ENCODE results near the gene RPS21. TPM values are rescaled to one million over a fixed set of nuclear protein-coding genes. Genes with fewer than 3 reads are reported as not detected.

The RPS21 gene
- total and polyA plus RNA-seq, 5 donors = 703 to 2,060 (median 755) TPM

- no peak overlapping the region for H3K27ac ChIP-seq (ENCODE audit: low read length)
These were observed 39.8 kb upstream of the RPS21 start for GRCh38 chr20:62347151-62347404.

DNA sequence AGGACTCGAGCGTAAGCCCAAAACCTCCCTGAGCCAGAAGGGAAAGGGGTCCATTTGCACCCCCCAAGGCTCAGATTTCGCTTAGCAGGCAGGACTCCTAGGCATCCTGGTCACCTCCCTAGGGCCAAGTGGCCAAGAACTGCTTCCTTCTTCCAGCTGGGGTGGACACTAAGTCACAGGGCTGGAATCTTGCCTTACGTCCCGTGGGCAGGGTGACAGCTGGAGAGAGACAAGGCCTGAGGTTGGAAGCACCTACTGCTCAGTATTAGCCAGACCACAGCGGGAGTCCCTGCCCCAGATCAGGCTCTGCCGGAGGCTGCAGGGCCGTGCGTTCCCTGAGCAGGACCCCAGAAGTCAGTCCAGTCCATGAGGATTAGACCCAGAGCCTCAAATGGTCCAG is 39.5 kb upstream of the RPS21 start:
- no peak overlapping the region for H3K27ac ChIP-seq (ENCODE audit: low read length)
- intact Hi-C loops (cut with DNase I) = loop anchor here in 1 of 4 donors (5.0 kb wide), 1 partner anchor 35 kb away; no protein-coding TSS in a partner anchor
- ATAC-seq (no peak), DNase-seq (no peak)
- no peaks in the 10 kb centered on the region for H3K27me3 ChIP-seq (ENCODE audit: control insufficient read depth, insufficient read depth)
- no peaks in the 10 kb centered on the region for H3K9me3 ChIP-seq (ENCODE audit: control insufficient read depth, low read length)
- no peak overlapping the region for H3K4me3 ChIP-seq (ENCODE audit: low read length)
- WGBS = 77% methylated on average over 9 of the region's 9 CpGs
- H3K4me1 ChIP-seq (ENCODE audit: control insufficient read depth, insufficient read depth, low read length) = no peaks in the 10 kb centered on the region

More at GRCh38 chr20:62347151-62347404, 39.8 kb upstream of the RPS21 start:
- intact Hi-C loops (cut with DNase I) = loop anchor here in 1 of 4 donors (5.0 kb wide), 1 partner anchor 35 kb away; no protein-coding TSS in a partner anchor
- Histone ChIP-seq H3K4me3 (ENCODE audit: low read length) (no peak overlapping the region), H3K9me3 (ENCODE audit: control insufficient read depth, low read length) (no peaks in the 10 kb centered on the region), H3K4me1 (ENCODE audit: control insufficient read depth, insufficient read depth, low read length) (no peaks in the 10 kb centered on the region), H3K27me3 (ENCODE audit: control insufficient read depth, insufficient read depth) (no peaks in the 10 kb centered on the region)
- ATAC-seq (no peak), DNase-seq (peak in 2 of 3 donors; percentile 22 to 36)
- WGBS = 93% methylated on average over 10 of the region's 10 CpGs

DNA sequence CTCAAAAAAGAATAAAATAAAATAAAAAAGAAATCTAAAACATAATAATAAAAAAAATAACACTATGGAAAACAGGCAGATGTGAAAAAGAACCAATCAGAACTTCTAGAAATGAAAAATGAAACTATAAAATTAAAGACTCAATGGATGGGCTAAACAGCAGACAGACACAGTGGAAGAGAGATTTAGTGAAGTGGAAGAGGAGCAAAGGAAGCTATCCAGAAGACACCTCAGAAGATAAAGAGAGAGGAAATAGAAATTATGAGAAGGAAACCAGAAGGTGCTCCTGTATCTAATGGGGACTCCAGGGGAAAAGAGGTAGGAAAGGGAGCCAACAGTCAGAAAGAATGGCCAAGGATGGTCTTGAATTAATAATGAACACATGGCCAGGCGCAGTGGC is 38.3 kb upstream of the RPS21 start:
- Histone ChIP-seq H3K9me3 (ENCODE audit: control insufficient read depth, low read length) (no peaks in the 10 kb centered on the region), H3K27me3 (ENCODE audit: control insufficient read depth, insufficient read depth) (no peaks in the 10 kb centered on the region), H3K4me1 (ENCODE audit: control insufficient read depth, insufficient read depth, low read length) (no peaks in the 10 kb centered on the region), H3K4me3 (ENCODE audit: low read length) (no peak overlapping the region), H3K27ac (ENCODE audit: low read length) (no peak overlapping the region)
- intact Hi-C loops (cut with DNase I) = loop anchor here in 1 of 4 donors (5.0 kb wide), 1 partner anchor 34 kb away; no protein-coding TSS in a partner anchor
- ATAC-seq = no peak
- DNase-seq = no peak
- WGBS = 59% methylated on average over 1 of the region's 1 CpG

DNA sequence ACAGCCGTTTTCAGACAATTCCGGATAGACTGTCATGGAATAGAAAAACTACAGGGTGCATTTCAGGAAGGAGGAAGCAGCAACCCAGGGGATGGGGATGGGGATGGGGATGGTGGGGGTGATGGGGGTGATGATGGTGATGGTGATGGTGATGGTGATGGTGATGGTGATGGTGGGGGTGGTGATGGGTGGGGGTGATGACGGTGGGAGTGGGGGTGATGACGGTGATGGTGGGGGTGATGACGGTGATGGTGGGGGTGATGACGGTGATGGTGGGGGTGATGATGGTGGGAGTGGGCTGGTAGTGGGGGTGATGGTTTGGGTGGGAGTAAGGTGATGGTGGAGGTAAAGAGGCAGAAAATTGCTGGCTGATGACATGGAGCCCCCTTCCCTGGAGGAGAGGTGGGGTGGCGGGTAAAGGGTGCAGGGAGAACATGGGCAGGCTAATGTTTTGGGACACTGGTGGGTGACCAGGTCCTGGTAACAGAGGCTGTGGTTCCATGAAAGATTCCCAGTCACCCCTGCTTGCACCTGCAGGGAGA is 37.3 kb upstream of the RPS21 start:
- intact Hi-C loops (cut with DNase I) = loop anchor here in 1 of 4 donors (5.0 kb wide), 1 partner anchor 33 kb away; no protein-coding TSS in a partner anchor
- H3K9me3 ChIP-seq (ENCODE audit: control insufficient read depth, low read length) = no peaks in the 10 kb centered on the region
- no peak for ATAC-seq
- no peak overlapping the region for H3K4me3 ChIP-seq (ENCODE audit: low read length)
- no peaks in the 10 kb centered on the region for H3K4me1 ChIP-seq (ENCODE audit: control insufficient read depth, insufficient read depth, low read length)
- no peaks in the 10 kb centered on the region for H3K27me3 ChIP-seq (ENCODE audit: control insufficient read depth, insufficient read depth)
- WGBS = 89% methylated on average over 7 of the region's 7 CpGs
- peak in 1 of 3 donors; percentile 20 for DNase-seq
- no peak overlapping the region for H3K27ac ChIP-seq (ENCODE audit: low read length)

GRCh38 chr20:62350098-62350628 is 36.7 kb upstream of the RPS21 start:
- H3K27me3 ChIP-seq (ENCODE audit: control insufficient read depth, insufficient read depth) = no peaks in the 10 kb centered on the region
- WGBS = 84% methylated on average over 16 of the region's 16 CpGs
- no peak overlapping the region for H3K27ac ChIP-seq (ENCODE audit: low read length)
- no peaks in the 10 kb centered on the region for H3K4me1 ChIP-seq (ENCODE audit: control insufficient read depth, insufficient read depth, low read length)
- ATAC-seq (no peak), DNase-seq (peak; percentile 11 to 63 (median 37))
- H3K4me3 ChIP-seq (ENCODE audit: low read length) = no peak overlapping the region
- H3K9me3 ChIP-seq (ENCODE audit: control insufficient read depth, low read length) = no peaks in the 10 kb centered on the region
- intact Hi-C loops (cut with DNase I) = no loop called here

DNA sequence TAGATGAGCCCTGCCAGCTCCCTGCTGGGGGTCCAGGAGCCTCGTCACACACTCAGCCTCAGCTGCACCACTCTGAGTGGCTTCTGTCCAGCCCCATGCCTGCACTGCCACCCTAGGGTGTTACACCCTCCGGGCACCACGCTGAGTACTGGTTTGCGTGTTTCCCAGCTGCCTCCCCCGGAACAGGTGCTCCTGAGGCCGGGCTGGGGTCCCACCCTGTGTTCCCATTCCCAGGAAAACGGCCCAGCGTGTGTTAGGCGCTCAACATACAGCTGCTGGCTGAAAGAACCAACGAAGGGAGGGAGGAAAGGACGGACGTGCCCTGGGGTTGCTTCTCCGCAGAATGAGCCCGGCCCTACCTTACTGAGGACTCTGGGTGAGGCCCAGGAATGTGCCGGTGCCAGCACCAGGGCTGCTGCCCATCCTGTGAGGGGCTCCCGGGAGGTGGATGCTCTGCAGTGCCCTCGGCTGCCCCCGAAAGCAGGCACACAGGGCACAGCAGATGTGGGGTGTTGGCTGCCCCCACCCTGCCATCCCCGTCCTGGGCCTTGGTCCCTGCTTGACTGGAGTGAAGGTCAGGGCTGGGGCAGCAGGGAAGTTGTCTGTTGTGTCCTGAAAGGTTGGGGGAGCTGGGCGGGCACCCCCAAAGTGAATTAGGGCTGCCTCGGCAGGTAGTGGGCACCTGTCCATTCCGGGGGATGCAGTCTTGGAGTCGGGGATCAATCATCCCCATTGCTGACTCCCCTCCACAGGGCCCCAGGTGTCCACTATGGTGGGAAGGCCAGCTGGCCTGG is 36.1 kb upstream of the RPS21 start:
- H3K27me3 ChIP-seq (ENCODE audit: control insufficient read depth, insufficient read depth) = no peaks in the 10 kb centered on the region
- 86% methylated on average over 23 of the region's 23 CpGs for WGBS
- no peak overlapping the region for H3K27ac ChIP-seq (ENCODE audit: low read length)
- no peaks in the 10 kb centered on the region for H3K9me3 ChIP-seq (ENCODE audit: control insufficient read depth, low read length)
- peak; percentile 11 to 56 (median 37) for DNase-seq
- H3K4me3 ChIP-seq (ENCODE audit: low read length) = no peak overlapping the region
- ATAC-seq = no peak
- intact Hi-C loops (cut with DNase I) = no loop called here
- peaks cover 3% of the 10 kb centered on the region for H3K4me1 ChIP-seq (ENCODE audit: control insufficient read depth, insufficient read depth, low read length)

DNA sequence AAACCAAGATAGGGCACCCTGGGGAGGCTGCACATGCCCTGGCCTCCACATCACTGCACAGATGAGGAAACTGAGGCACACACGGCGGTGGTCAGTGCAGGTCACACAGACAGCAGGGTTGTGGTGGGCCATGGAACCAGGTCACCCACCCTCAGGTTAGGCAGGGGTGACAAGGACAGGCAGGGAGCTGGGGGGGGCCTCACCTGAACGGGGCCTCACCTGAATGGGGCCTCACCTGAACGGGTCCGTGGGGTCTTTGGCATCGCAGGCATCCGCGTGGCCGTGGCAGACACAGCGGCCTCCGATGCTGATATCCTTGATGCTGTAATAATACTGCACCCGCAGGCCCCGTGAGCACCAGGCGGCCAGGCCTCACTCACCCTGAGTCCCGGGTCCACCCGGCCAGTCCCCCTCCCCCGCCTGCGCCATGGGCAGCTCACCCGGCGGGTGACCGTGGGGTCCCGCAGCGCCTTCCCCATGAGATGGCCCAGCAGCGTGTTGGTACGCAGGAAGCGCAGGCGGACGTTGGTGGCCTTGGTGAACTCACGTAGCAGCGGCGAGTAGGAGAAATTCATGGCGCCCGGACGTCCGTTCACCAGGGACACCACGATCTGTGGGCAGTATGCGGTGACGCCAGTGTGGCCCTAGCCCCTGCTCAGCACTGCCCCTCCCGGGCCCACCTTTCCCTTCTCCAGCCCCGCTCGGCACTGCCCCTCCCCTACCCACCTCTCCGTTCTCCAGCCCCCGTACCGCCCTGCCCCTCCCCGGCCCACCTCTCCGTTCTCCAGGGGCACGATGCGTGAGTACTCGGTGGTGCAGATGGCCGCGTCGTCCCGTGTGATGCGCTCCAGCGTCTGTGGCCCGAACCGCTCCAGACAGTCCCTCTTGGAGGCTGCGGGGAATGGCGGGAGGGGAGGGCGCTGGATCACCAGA is 35.2 kb upstream of the RPS21 start:
- H3K4me3 ChIP-seq (ENCODE audit: low read length) = no peak overlapping the region
- ATAC-seq (no peak), DNase-seq (peak; percentile 24 to 64 (median 57))
- intact Hi-C loops (cut with DNase I) = no loop called here
- peaks cover 7% of the 10 kb centered on the region for H3K4me1 ChIP-seq (ENCODE audit: control insufficient read depth, insufficient read depth, low read length)
- no peaks in the 10 kb centered on the region for H3K27me3 ChIP-seq (ENCODE audit: control insufficient read depth, insufficient read depth)
- H3K9me3 ChIP-seq (ENCODE audit: control insufficient read depth, low read length) = no peaks in the 10 kb centered on the region
- no peak overlapping the region for H3K27ac ChIP-seq (ENCODE audit: low read length)
- WGBS = 91% methylated on average over 60 of the region's 60 CpGs

GRCh38 chr20:62352402-62353288 is 34.3 kb upstream of the RPS21 start:
- Histone ChIP-seq H3K4me1 (ENCODE audit: control insufficient read depth, insufficient read depth, low read length) (peaks cover 8% of the 10 kb centered on the region), H3K4me3 (ENCODE audit: low read length) (no peak overlapping the region), H3K27ac (ENCODE audit: low read length) (peak overlapping the region; percentile 52), H3K27me3 (ENCODE audit: control insufficient read depth, insufficient read depth) (no peaks in the 10 kb centered on the region), H3K9me3 (ENCODE audit: control insufficient read depth, low read length) (no peaks in the 10 kb centered on the region)
- WGBS = 66% methylated on average over 43 of the region's 43 CpGs
- DNase-seq (peak; percentile 87 to 94 (median 92)), ATAC-seq (peak; percentile 37 to 56)
- intact Hi-C loops (cut with DNase I) = no loop called here

DNA sequence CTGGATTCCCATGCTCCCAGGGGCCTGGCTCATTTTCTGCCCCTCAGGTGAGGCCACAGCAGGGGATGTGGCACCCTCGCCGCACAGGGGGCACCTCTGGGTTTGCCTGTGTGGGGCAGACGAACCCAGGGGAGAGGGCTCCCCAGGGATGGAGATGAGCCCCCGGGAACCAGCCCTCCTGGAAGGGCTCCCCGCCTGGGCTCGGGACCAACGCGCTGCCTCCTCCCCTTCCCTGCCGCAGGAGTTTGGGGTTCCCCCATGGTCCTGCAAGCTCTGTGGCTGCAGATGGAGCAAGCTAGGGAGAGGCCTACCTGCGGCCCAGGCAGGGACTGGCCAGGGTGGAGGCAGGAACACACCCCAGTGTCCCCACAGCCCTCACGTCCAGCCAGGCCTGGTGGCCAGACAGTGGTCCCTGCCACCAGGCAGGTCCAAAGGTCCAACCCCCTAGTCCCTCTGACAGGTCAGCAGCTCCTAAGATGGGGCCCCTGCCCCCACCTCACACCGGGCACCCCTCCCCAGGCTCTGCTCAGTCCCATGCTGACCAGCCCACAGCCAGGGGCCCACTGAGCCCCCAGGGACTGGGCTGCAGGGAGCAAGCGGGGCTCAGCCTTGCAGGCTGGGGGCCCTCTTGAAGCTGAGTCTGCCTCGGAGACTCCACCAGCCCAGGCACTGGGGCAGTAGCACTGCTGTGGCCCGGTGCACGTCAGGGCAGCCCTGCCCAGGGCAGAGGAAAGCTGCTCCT is 33.4 kb upstream of the RPS21 start:
- Histone ChIP-seq H3K4me1 (ENCODE audit: control insufficient read depth, insufficient read depth, low read length) (peaks cover 12% of the 10 kb centered on the region), H3K27ac (ENCODE audit: low read length) (peak overlapping the region; percentile 52), H3K9me3 (ENCODE audit: control insufficient read depth, low read length) (no peaks in the 10 kb centered on the region), H3K27me3 (ENCODE audit: control insufficient read depth, insufficient read depth) (no peaks in the 10 kb centered on the region), H3K4me3 (ENCODE audit: low read length) (no peak overlapping the region)
- intact Hi-C loops (cut with DNase I) = no loop called here
- 83% methylated on average over 16 of the region's 16 CpGs for WGBS
- no peak for ATAC-seq
- DNase-seq = peak; percentile 18 to 62 (median 52)
